ENCODE data around the gene KCNJ5.

- TF ChIP-seq CTCF (optimal IDR thresholded peaks at IDR 0.05 in 1 of 3, IDR thresholded peaks at IDR 0.05 in 1 of 3, conservative IDR thresholded peaks at IDR 0.05 in 1 of 3; ENCODE audit: extremely low read depth in 1 of 3, insufficient read depth in 2 of 3, low read length in 3 of 3) (no peak), EZH2 (IDR thresholded peaks at IDR 0.05; ENCODE audit: low read length) (no peak)
Observed at GRCh38 chr11:128964463-128964930, 73.3 kb downstream of the KCNJ5 start.
